ENCODE measurements around the gene NAA60.
"Not testable (repeated sequence)": the region's sequence is repeated elsewhere in the genome, so short reads cannot be mapped to it uniquely, and the experiment has no call there.

NAA60 gene

DNA sequence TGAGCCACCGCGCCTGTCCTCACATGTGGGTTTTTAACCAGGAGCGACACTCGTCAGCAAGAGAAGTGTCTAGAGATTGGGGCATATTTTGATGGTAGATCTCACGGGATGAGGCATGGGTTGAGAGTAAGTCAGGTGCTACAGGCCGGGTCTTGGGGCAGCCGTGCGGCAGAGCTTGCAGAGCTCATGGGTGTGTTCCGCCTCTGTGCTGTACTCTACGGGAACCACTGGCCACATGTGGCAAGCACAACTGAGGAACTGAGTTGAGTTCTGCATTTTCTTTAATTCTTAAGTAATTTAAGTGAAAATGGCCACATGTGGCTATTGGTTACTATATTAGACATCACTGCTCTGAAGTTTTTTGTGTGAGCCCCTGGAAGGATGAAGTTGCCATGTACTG is 66.9 kb downstream of the NAA60 start:
- Mint-ChIP-seq H3K4me3 (peak overlapping the region; percentile 61), H3K27ac (peak overlapping the region; percentile 91), H3K36me3 (peaks cover 23% of the 10 kb centered on the region), H3K27me3 (no peaks in the 10 kb centered on the region), H3K9me3 (no peaks in the 10 kb centered on the region), H3K4me1 (peaks cover 67% of the 10 kb centered on the region)

DNA sequence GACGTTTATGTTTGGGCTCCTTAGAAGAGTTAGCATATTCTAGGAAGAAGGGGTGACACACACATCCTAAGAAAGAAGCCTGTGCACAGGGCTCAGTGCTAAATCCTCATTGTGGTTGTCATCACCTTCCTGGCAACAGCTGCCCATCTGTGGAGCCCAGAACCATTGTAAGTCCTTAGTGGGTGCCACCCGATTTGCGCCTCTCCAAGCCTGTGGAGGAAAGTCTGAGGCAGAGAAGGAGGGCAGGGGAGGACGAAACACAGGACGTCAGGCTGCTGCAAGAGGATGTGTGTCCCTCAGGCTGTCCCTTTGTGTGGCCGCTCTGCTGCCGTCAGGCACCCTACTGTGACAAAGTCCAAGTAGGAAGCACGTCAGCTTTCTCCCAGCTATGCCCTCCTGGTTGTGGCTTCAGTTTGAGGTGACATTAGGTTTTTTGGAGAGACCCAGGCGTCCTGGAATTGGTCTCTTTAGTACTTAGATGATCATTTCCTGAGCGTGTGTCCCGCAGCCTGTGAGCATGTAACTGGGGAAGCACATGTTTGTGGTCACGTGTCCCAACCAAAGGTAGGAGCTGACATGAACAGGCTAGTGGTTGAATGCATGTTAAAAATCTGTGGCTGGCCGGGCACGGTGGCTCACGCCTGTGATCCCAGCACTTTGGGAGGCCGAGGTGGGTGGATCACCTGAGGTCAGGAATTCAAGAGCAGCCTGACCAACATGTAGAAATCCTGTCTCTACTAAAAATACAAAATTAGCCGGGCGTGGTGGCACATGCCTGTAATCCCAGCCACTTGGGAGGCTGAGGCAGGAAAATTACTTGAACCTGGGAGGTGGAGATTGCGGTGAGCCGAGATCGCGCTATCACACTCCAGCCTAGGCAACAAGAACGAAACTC is 68.1 kb downstream of the NAA60 start:
- Mint-ChIP-seq H3K4me3 (no peak overlapping the region), H3K4me1 (peaks cover 58% of the 10 kb centered on the region), H3K9me3 (no peaks in the 10 kb centered on the region), H3K36me3 (peaks cover 20% of the 10 kb centered on the region), H3K27me3 (no peaks in the 10 kb centered on the region), H3K27ac (peak overlapping the region; percentile 91)

DNA sequence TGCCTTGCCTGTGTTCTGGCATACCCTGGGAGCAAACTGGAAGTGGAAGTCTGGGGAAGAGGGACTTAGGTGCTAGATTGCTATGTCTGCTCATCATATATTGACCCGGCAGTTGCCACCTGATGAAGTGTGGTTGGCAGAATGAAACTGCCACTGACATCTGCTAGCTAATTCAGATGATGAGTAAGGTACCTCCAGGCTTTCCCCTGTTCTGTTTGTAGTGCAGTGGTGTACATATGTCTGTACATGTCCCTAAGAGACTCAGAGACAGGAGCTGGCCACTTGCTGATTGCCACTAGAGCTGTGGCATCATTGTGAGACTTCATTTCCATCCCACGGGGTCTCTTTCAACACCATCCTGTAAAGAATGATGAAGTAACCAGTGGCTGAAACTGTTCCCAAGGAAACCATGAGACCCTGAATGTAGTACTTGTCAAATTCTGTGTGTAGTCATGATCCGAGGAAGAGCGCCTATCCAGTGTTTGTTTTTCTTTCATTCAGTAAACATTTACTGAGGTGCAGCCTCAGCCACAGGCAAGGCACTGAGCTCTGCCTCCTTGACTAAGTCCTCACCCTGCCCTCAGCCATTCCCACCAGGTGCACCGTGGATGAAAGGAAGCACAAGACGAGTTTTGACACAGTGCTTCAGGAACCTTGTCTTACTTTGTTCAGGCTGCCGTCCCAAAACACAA is 70.6 kb downstream of the NAA60 start:
- Mint-ChIP-seq H3K27me3 (no peaks in the 10 kb centered on the region), H3K36me3 (peaks cover 11% of the 10 kb centered on the region), H3K4me3 (no peak overlapping the region), H3K9me3 (no peaks in the 10 kb centered on the region), H3K27ac (peak overlapping the region; percentile 60), H3K4me1 (peaks cover 53% of the 10 kb centered on the region)

DNA sequence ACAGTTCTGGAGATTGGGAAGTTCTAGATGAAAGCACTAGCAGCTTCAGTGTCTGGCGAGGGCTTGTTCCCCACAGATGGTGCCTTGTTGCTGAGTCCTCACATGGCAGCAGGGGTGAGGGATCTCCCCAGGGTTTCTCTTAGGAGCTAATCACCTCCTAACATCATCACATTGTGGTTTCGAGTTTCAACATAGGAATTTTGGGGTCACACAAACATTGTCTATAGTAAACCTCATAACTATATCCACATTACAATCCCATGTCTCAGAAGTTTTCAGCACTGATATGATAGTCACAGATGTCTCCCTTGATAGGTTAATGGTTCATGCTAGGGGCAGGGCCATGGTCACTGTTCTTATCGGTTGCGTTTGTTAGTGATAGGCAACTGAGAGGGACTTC is 71.1 kb downstream of the NAA60 start:
- H3K9me3 Mint-ChIP-seq = no peaks in the 10 kb centered on the region
- peaks cover 12% of the 10 kb centered on the region for H3K36me3 Mint-ChIP-seq
- H3K4me1 Mint-ChIP-seq = peaks cover 47% of the 10 kb centered on the region
- no peaks in the 10 kb centered on the region for H3K27me3 Mint-ChIP-seq
- no peak overlapping the region for H3K27ac Mint-ChIP-seq
- no peak overlapping the region for H3K4me3 Mint-ChIP-seq

DNA sequence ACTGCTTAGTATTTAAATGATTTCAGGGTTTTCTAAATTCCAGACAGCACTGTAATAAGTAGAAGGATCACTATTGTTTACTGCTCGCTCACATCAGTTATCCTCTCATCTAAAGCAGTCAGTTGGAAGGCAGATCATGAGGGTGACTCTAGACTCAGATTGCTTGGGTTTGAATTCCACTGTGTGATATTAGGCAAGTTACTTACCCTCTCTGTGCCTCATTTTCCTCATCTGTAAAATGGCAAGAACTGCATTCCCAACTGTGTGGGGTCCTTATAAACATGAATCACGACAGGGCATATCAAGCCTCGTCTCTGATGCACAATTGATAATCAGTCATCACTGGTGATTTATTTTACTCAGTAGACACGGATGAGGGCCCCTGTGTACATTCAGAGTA is 72.4 kb downstream of the NAA60 start:
- Mint-ChIP-seq H3K36me3 (peaks cover 14% of the 10 kb centered on the region), H3K9me3 (no peaks in the 10 kb centered on the region)

DNA sequence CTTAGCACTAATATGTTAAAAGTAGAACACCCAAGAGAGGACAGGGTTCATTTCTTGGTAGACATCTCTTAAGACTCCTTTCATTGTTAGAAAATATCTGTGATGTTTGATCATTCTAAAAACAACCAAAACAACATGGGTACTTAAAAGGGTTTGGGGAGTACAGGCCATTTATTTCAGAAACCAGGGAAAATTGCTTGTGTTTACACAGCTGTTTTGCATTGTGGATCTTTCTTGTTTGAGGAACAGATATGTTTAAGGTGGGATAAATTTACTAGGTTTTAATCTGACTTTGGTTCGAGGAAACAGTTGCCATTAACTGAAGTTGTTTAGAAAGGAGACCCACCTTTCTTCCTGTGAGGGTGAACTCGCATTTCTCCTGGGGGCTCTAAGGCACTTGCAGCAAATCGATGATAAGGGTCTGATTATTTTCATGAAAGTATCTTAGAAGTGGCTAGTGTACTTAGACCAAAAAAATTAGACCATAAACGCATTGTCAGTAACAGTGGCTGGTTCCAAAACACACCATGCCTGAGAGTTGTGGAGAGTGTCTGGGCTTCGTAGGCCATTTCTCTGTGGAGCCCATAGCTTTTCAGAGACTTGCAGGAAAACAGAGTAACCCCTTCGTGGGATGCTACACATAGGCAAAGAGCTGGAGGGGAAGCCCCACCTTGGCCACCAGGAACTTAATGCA is 75.0 kb downstream of the NAA60 start:
- peaks cover 22% of the 10 kb centered on the region for H3K4me1 Mint-ChIP-seq
- H3K36me3 Mint-ChIP-seq = peaks cover 15% of the 10 kb centered on the region
- no peak overlapping the region for H3K4me3 Mint-ChIP-seq
- H3K9me3 Mint-ChIP-seq = no peaks in the 10 kb centered on the region
- H3K27ac Mint-ChIP-seq = no peak overlapping the region
- no peaks in the 10 kb centered on the region for H3K27me3 Mint-ChIP-seq

More for the DNA sequence above, 72.4 kb downstream of the NAA60 start:
- H3K4me1 Mint-ChIP-seq = peaks cover 35% of the 10 kb centered on the region
- H3K27me3 Mint-ChIP-seq = no peaks in the 10 kb centered on the region
- H3K27ac Mint-ChIP-seq = no peak overlapping the region
- H3K4me3 Mint-ChIP-seq = no peak overlapping the region

DNA sequence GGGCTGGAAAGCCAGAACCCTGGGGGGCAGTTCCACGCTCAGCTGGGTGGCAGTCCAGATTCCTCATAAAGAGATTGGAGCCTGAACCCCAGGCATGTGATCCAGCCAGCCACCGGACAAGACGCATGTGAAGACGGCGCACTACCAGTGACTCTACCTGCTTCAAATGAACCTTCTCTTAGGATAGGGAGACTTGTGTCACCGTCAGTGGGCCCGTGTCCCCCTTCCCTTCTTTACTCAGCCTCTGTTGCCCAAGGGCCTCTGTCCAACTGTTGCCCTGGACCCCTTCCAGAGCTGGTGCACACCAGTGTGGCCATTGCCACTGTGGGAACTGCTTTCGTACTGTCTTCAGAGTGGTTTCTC is 75.5 kb downstream of the NAA60 start:
- no peaks in the 10 kb centered on the region for H3K9me3 Mint-ChIP-seq
- peaks cover 15% of the 10 kb centered on the region for H3K36me3 Mint-ChIP-seq
- no peaks in the 10 kb centered on the region for H3K27me3 Mint-ChIP-seq
- no peak overlapping the region for H3K4me3 Mint-ChIP-seq
- H3K4me1 Mint-ChIP-seq = peaks cover 17% of the 10 kb centered on the region
- H3K27ac Mint-ChIP-seq = no peak overlapping the region

DNA sequence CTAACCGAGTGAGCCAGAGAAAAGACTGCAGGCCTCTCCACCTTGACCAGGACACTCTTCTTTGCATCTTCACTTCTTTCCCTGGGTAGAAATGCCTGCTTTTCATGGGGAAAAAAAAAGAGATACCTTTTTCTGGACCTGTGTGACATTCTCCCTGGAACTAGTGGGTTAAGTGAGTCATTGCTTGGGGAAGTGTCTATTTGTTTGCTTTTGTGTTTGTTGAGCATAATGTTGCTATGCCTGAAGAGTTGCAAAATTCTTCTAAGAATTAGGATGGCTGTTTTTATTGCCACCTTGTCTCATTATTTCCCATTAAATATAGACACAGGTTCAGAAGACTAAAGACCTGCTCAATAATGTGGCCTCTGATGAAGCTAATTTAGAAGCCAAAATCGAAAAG is 76.1 kb downstream of the NAA60 start:
- Mint-ChIP-seq H3K27ac (no peak overlapping the region), H3K27me3 (no peaks in the 10 kb centered on the region), H3K36me3 (peaks cover 15% of the 10 kb centered on the region), H3K4me1 (peaks cover 16% of the 10 kb centered on the region), H3K9me3 (no peaks in the 10 kb centered on the region), H3K4me3 (no peak overlapping the region)

DNA sequence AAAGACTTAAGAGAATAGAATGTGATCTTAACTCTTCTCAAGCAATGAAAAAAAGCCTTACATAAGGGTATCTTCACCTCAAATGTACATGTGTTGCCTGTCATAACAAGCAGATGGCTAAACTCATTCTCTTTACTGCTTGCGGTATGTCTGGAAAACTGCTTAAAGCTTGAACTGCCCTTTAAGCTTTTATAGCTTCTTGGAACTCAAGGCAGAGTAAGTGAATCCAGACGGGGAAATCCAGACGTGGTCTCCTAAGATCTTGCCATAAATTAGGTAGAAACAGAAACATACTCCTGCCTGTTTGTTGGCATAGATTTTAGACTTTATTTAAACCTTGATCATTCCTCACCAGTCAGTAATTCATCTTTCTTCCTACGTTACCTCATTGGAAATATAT is 76.9 kb downstream of the NAA60 start:
- H3K36me3 Mint-ChIP-seq = peaks cover 16% of the 10 kb centered on the region
- H3K27ac Mint-ChIP-seq = no peak overlapping the region
- no peak overlapping the region for H3K4me3 Mint-ChIP-seq
- H3K4me1 Mint-ChIP-seq = peaks cover 11% of the 10 kb centered on the region
- no peaks in the 10 kb centered on the region for H3K27me3 Mint-ChIP-seq
- H3K9me3 Mint-ChIP-seq = no peaks in the 10 kb centered on the region

DNA sequence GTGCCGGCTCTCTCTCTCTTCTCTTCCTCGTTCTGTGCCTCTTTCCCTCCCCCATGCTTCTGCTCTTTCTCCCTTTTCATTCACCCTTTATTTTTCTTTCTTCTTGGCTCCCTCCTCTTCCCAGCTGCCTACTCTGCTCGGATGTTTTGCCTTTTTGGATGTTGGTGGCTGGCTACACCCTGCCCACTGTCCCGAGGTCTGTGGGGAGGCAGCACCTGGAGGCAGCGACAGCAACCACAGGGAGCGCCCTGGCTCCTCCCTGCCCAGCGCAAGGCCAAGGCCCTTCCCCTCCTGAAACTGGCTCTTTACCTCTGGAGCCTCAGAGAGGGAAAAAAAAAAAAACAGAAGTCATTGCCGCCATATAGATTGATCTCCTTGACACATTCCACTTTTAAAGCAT is 77.4 kb downstream of the NAA60 start:
- H3K4me3 Mint-ChIP-seq = no peak overlapping the region
- no peaks in the 10 kb centered on the region for H3K9me3 Mint-ChIP-seq
- peaks cover 15% of the 10 kb centered on the region for H3K4me1 Mint-ChIP-seq
- no peak overlapping the region for H3K27ac Mint-ChIP-seq
- peaks cover 15% of the 10 kb centered on the region for H3K36me3 Mint-ChIP-seq
- H3K27me3 Mint-ChIP-seq = no peaks in the 10 kb centered on the region

DNA sequence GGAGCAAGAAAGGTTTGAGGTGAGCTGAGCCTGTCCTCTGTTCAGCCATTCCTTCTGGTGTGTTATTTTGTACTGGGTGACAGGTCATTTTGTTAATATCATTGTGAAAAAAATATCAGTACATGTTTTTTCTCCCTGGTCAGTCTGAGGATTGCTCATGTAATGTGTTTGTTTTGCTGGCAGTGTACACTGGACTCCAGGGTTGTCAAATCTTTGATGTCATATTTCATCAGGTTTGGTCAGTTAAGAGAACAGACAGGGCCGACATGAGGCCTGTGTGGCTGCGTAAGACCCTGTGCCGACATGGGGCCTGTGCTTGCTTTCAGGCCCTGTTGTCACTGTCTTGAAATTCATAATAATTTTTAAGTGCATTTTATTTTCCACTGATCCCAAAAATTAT is 79.8 kb downstream of the NAA60 start:
- H3K27me3 Mint-ChIP-seq = no peaks in the 10 kb centered on the region
- H3K9me3 Mint-ChIP-seq = no peaks in the 10 kb centered on the region
- peaks cover 28% of the 10 kb centered on the region for H3K4me1 Mint-ChIP-seq
- peaks cover 17% of the 10 kb centered on the region for H3K36me3 Mint-ChIP-seq
- peak overlapping the region; percentile 46 for H3K27ac Mint-ChIP-seq
- H3K4me3 Mint-ChIP-seq = no peak overlapping the region

DNA sequence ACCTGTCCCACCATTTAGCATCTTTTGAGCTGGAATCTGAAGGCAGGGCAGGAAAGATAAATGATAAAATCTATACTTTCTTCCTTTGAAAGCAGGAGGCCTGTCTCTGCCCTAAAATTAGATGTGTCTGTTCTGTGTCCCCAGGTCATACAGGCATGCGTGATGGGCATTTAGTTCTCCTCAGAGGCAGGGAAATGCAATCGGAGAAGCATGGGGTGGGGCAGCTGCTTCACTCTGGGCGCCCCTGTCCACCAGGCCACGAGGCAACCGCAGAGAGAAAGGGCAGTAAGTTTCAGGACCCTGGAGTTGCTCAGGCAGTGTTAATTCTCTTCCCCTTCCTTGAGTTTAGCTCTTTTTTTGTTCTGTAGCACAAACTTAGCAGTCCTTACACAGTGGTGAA is 82.5 kb downstream of the NAA60 start:
- Mint-ChIP-seq H3K4me1 (peaks cover 31% of the 10 kb centered on the region), H3K4me3 (no peak overlapping the region), H3K36me3 (peaks cover 12% of the 10 kb centered on the region), H3K27me3 (no peaks in the 10 kb centered on the region), H3K27ac (no peak overlapping the region), H3K9me3 (no peaks in the 10 kb centered on the region)

DNA sequence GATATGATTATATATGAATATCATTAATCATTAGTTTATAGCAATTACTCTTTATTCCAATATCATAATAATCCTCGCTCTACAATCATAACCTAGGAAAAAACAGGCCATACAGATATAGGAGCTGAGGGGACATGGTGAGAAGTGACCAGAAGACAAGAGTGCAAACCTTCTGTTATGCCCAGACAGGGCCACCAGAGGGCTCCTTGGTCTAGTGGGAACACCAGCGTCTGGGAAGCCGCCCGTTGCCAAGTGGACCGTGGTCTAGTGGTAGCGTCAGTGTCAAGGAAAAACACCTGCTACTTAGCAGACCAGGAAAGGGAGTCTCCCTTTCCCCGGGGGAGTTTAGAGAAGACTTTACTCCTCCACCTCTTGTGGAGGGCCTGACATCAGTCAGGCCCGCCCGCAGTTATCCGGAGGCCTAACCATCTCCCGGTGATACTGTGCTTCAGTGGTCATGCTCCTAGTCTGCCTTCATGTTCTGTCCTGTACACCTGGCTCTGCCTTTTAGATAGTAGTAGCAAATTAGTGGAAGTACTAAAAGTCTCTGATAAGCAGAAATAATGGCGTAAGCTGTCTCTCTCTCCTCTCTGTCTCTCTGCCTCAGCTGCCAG is 83.8 kb downstream of the NAA60 start:
- not testable (repeated sequence) for H3K9me3 Mint-ChIP-seq, H3K27me3 Mint-ChIP-seq, H3K27ac Mint-ChIP-seq, H3K4me3 Mint-ChIP-seq
- Mint-ChIP-seq H3K36me3 (peaks cover 14% of the 10 kb centered on the region), H3K4me1 (peaks cover 31% of the 10 kb centered on the region)

DNA sequence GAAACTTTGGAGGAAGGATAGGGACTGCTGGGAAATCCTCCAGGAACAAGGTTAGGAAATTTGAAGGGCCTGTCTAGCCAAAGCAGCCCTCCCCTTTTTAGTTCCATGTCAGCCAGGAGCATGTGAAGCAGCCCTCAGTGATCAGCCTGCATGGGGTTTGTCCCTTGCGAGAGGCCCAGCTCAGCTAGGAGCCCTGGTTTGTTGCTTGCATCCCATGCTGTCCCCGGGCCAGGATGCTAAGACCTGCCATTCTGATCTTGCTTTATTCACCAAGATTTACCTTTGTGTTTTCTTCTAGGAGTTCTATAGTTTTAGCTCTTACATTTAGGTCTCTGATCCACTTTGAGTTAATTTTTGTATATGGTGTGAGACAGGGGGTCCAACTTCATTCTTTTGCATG is 84.9 kb downstream of the NAA60 start:
- H3K9me3 Mint-ChIP-seq = no peaks in the 10 kb centered on the region

DNA sequence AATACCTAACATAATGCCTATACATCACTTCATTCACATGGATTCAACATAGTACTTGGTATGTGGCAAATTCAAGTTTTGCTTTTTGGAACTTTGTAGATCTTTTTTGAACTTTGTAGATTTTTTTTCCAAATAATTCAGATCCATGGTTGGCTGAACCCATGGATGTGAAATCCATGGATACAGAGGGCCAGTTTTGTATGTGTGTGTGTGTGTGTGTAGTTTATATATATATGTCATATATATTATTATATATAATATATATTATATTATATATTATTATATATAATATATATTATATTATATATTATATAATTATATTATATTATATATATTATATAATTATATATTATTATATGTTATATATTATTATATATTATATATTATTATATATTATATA is 85.7 kb downstream of the NAA60 start:
- H3K9me3 Mint-ChIP-seq = no peaks in the 10 kb centered on the region
- H3K27me3 Mint-ChIP-seq = no peaks in the 10 kb centered on the region
- no peak overlapping the region for H3K27ac Mint-ChIP-seq
- no peak overlapping the region for H3K4me3 Mint-ChIP-seq
- peaks cover 16% of the 10 kb centered on the region for H3K36me3 Mint-ChIP-seq
- peaks cover 35% of the 10 kb centered on the region for H3K4me1 Mint-ChIP-seq

More for the DNA sequence above, 84.9 kb downstream of the NAA60 start:
- peaks cover 14% of the 10 kb centered on the region for H3K36me3 Mint-ChIP-seq
- H3K27me3 Mint-ChIP-seq = no peaks in the 10 kb centered on the region
- no peak overlapping the region for H3K27ac Mint-ChIP-seq
- peak overlapping the region; percentile 15 for H3K4me3 Mint-ChIP-seq
- peaks cover 31% of the 10 kb centered on the region for H3K4me1 Mint-ChIP-seq
